MG63 (cell line): Measurements from ENCODE around the gene IFRD2. TPM values are rescaled to one million over a fixed set of nuclear protein-coding genes. Genes with fewer than 3 reads are reported as not detected.
"Not testable (repeated sequence)": the region's sequence is repeated elsewhere in the genome, so short reads cannot be mapped to it uniquely, and the experiment has no call there.

Experiments used
- DNase-seq: peaks from one replicate; pipeline ENCODE4 v3.0.0-alpha.2; 2020
- H3K27me3 ChIP-seq: fragments of 250-450 bp; sonication (Bioruptor Pico); 2 replicates; pipeline ENCODE4 v1.5.1; 2020; ENCODE audit warnings: mild to moderate bottlenecking, moderate library complexity
- H3K36me3 ChIP-seq: fragments of 250-450 bp; sonication (Bioruptor Pico); 2 replicates; pipeline ENCODE4 v1.5.1; 2020; ENCODE audit warnings: mild to moderate bottlenecking, moderate library complexity
- H3K4me3 ChIP-seq: fragments of 250-450 bp; sonication (Bioruptor Pico); 2 replicates; pipeline ENCODE4 v1.5.1; 2020; ENCODE audit warnings: mild to moderate bottlenecking, moderate library complexity
- H3K9me3 ChIP-seq: fragments of 250-450 bp; sonication (Bioruptor Pico); 2 replicates; pipeline ENCODE4 v1.5.1; 2020; ENCODE audit warnings: mild to moderate bottlenecking, moderate library complexity
- total RNA-seq: library from RNA; depleted of rRNA; stranded (reverse); fragments of >200 nt; shearing (Covaris generic); gene quantifications from 2 replicates; pipeline ENCODE4 v1.2.3, GENCODE V29; 2014; ENCODE audit warnings: low replicate concordance

IFRD2 gene
- total RNA-seq, 1 experiment from 2014 or later: 101 TPM

DNA sequence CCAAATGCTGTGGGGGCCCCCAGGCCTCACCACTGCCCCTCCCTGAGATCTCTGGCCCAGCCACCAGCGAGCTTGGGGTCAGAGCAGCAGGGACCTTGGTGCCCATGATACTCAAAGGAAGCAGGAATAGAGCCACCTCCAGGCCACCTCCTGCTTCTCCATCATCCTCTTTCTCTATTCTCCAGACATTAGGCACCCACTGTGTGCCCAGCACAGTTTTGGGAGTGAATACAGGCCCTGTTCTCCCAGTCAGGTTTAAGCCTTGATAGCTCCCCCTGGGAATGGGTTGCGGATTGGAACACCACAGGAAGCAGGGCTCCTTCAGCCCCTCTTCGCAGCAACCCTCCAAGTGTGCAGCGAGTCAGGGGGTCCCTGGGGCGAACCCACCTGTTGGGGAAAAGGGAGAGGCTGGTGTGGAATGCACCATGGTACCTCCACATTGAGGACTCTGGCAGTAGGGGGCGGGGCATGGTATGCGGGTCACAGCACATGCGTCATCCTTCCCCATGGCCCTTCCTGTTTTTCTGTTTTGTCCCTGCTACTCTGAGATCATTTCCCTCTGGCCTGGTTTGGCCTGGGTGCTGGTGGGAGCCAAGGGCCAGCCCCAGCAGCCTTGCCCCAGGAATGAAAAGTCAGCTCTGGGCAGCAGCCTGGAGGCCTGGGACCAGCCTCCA, 37.5 kb downstream of the IFRD2 start:
- Histone ChIP-seq H3K4me3 (no peak overlapping the region), H3K36me3 (peaks cover 12% of the 10 kb centered on the region), H3K27me3 (no peaks in the 10 kb centered on the region), H3K9me3 (no peaks in the 10 kb centered on the region)
- DNase-seq: no peak

- Histone ChIP-seq H3K27me3 (no peaks in the 10 kb centered on the region), H3K4me3 (no peak overlapping the region), H3K36me3 (peaks cover 10% of the 10 kb centered on the region), H3K9me3 (no peaks in the 10 kb centered on the region)
- peak; percentile 64 for DNase-seq
Observed at GRCh38 chr3:50251220-50251619, 41.0 kb downstream of the IFRD2 start.

DNA sequence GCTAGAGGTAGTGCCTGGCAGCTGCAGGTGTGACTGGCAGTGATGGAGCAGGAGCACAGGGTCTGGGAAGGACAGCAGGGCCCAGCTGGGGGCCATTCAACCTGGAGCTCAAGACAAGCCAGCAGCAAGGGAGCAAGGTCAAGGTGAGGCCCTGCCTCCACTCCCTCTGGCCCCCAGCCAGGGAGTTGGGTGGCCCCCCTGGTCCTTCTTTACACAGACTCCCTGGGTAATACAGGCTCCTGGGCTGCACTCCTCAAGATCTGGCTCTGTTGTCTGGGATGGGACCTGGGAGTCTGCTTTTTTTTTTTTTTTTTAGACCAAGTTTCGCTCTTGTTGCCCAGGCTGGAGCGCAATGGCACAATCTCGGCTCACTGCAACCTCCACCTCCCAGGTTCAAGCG, 41.7 kb downstream of the IFRD2 start:
- no peaks in the 10 kb centered on the region for H3K9me3 ChIP-seq
- H3K4me3 ChIP-seq: no peak overlapping the region
- peaks cover 10% of the 10 kb centered on the region for H3K36me3 ChIP-seq
- no peak for DNase-seq
- H3K27me3 ChIP-seq: no peaks in the 10 kb centered on the region

DNA sequence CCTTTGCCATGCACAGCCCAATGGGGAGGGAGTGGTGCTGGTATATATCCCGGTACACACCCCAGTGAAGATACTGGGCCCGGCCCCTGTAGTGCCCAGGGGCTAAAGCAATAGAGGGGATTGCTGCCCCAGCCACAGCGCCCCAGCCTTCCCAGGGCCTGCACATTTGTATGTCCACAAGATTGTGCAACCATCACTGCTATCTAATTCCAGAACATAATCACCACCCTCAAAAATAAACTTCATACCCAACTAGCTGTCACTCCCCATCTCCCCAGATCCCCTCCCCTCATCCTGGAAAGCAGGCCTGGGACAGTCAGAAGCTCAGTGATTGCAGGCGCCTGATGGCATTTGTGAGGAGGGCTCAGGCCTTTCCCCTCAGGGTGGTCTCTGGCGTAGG, 42.8 kb downstream of the IFRD2 start:
- H3K9me3 ChIP-seq: no peaks in the 10 kb centered on the region
- no peak overlapping the region for H3K4me3 ChIP-seq
- peaks cover 10% of the 10 kb centered on the region for H3K36me3 ChIP-seq
- no peak for DNase-seq
- no peaks in the 10 kb centered on the region for H3K27me3 ChIP-seq

- peaks cover 10% of the 10 kb centered on the region for H3K36me3 ChIP-seq
- no peaks in the 10 kb centered on the region for H3K9me3 ChIP-seq
- DNase-seq: peak; percentile 59
- no peaks in the 10 kb centered on the region for H3K27me3 ChIP-seq
- no peak overlapping the region for H3K4me3 ChIP-seq
Observed at GRCh38 chr3:50248387-50248786, 43.8 kb downstream of the IFRD2 start.

- Histone ChIP-seq H3K4me3 (peak overlapping the region; percentile 35), H3K9me3 (no peaks in the 10 kb centered on the region), H3K36me3 (peaks cover 5% of the 10 kb centered on the region; the same call in 1 of the 2 replicates), H3K27me3 (no peaks in the 10 kb centered on the region)
- DNase-seq: peak; percentile 93
Observed at GRCh38 chr3:50246517-50246954, 45.7 kb downstream of the IFRD2 start.

DNA sequence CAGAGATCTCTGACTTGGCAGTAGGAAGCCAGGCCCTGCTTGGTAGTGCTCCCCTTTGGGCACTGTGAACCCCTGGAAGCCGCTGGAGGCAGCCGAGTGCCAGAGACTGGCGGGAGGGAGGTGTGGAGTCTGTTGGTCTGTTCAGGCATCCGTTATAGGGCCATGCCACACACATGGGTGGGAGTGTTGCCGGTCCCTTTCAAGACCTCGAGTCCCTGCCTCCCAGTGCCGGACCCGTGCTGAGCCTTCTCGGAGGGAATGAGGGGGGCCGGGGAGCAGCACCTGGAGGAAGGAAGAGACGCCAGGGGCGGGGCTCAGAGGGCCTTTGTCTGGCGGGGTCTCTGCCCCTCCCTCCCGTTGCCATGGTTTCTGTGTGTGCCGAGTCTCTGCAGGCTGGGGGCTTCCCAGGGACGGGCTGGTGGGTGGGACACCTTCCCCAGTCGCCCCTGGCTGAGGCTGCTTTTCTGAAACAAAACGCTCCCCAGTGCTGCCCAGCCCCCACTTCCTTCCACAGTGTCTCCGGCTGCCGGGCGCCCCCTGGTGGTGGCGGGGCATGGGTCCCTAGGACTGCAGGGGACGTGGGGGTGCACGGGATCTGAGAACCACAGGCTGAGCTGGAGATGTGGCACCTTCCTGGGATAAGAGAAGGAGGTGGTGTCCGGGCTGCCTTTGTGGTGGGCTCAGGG, 46.3 kb downstream of the IFRD2 start:
- peak overlapping the region; percentile 35 for H3K4me3 ChIP-seq
- DNase-seq: peak; percentile 83
- no peaks in the 10 kb centered on the region for H3K9me3 ChIP-seq
- no peaks in the 10 kb centered on the region for H3K27me3 ChIP-seq
- peaks cover 5% of the 10 kb centered on the region; the same call in 1 of the 2 replicates for H3K36me3 ChIP-seq

- Histone ChIP-seq H3K36me3 (peaks cover 5% of the 10 kb centered on the region; the same call in 1 of the 2 replicates), H3K4me3 (no peak overlapping the region; the same call in 1 of the 2 replicates), H3K27me3 (no peaks in the 10 kb centered on the region), H3K9me3 (no peaks in the 10 kb centered on the region)
- DNase-seq: no peak
Observed at GRCh38 chr3:50245251-50245745, 46.9 kb downstream of the IFRD2 start.

GRCh38 chr3:50244813-50245212, 47.4 kb downstream of the IFRD2 start:
- not testable (repeated sequence) for H3K36me3 ChIP-seq, H3K9me3 ChIP-seq, DNase-seq, H3K4me3 ChIP-seq, H3K27me3 ChIP-seq

DNA sequence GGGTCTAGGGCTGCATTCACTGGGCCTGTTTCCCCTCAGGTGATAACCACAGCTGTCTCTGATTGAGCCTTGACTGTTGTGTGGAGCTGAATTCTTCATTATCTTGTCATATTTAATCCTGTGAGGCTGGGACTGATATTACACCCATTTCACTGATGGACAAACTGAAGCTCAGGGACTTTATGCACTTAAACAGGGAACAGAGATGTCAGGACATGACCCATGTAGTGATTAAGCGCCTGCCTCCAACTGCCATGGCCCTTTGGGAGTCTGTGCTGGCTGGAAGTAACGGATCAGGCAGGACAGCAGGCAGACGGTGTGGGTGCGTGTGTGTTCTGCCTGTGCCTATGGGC, 48.7 kb downstream of the IFRD2 start:
- DNase-seq: no peak
- no peaks in the 10 kb centered on the region for H3K27me3 ChIP-seq
- H3K4me3 ChIP-seq: no peak overlapping the region
- H3K9me3 ChIP-seq: no peaks in the 10 kb centered on the region
- peaks cover 5% of the 10 kb centered on the region; the same call in 1 of the 2 replicates for H3K36me3 ChIP-seq

- Histone ChIP-seq H3K4me3 (no peak overlapping the region), H3K36me3 (peaks cover 5% of the 10 kb centered on the region; the same call in 1 of the 2 replicates), H3K27me3 (no peaks in the 10 kb centered on the region), H3K9me3 (no peaks in the 10 kb centered on the region)
- no peak for DNase-seq
Observed at GRCh38 chr3:50242851-50243542, 49.2 kb downstream of the IFRD2 start.

GRCh38 chr3:50242381-50242770, 49.9 kb downstream of the IFRD2 start:
- Histone ChIP-seq H3K9me3 (no peaks in the 10 kb centered on the region), H3K36me3 (no peaks in the 10 kb centered on the region; the same call in 1 of the 2 replicates), H3K4me3 (no peak overlapping the region), H3K27me3 (no peaks in the 10 kb centered on the region)
- DNase-seq: no peak

DNA sequence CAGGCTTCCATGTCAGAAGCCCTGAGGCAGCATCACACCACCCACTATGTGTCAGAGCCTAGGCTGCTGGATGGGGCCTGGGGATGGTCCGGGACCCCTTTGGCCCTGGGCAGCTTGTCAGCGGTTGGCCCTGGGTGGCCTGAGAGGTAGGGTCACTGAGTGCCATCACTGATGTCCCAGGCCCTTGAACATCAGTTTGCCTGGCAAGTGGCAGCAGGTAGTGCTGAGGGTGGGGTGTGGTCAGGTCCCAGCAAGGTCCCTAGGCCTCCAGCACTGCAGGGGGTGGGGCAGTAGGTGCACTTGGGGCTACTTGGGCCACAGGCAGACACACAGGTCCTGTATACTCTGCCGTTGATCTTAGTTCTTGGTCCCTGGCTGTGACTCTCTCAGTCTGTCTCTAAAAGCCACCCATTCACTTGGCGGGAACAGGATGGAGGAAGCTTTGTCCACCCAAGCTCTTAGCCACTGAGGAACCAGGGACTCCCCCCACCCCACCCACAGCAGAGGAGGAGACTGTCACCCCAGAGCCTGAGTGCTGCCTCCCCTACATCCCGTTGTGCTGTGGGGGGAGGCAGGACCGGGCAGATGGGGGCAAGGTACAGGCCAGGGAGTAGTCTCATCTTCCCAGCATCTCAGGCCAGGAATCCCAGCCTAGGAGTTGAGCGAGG, 50.4 kb downstream of the IFRD2 start:
- DNase-seq: no peak

GRCh38 chr3:50241163-50241562, 51.1 kb downstream of the IFRD2 start:
- Histone ChIP-seq H3K4me3 (no peak overlapping the region), H3K36me3 (no peaks in the 10 kb centered on the region), H3K27me3 (no peaks in the 10 kb centered on the region), H3K9me3 (no peaks in the 10 kb centered on the region)
- no peak for DNase-seq

More for the DNA sequence above, 50.4 kb downstream of the IFRD2 start:
- H3K9me3 ChIP-seq: no peaks in the 10 kb centered on the region
- H3K36me3 ChIP-seq: no peaks in the 10 kb centered on the region
- no peaks in the 10 kb centered on the region for H3K27me3 ChIP-seq
- H3K4me3 ChIP-seq: no peak overlapping the region

- no peaks in the 10 kb centered on the region for H3K27me3 ChIP-seq
- H3K36me3 ChIP-seq: no peaks in the 10 kb centered on the region
- no peak overlapping the region for H3K4me3 ChIP-seq
- H3K9me3 ChIP-seq: no peaks in the 10 kb centered on the region
- DNase-seq: no peak
Observed at GRCh38 chr3:50239649-50240048, 52.6 kb downstream of the IFRD2 start.

DNA sequence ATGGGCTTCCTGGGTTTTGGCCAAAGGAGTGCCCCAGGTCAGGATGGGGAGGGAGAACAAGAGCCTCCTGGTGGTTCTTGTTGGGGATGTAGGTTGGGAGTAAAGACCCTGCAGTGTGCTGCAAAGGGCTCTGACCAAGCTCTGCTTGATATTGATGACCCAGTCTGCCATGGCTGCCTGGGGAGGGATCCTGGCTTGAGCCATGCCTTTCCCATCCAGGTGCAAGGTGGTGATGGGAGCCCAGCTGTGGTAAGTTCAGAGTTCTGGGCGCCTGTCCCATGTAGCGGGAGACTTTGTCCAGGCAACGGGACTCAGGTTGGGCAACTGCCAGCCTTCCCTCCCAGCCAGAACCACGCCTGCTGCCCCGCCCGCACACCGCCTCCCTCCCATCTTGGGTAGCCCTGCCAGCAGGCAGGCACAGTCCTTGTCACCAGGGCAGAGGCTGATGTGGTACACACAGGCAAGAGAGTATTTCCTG, 53.6 kb downstream of the IFRD2 start:
- peak overlapping the region; percentile 62 for H3K4me3 ChIP-seq
- H3K27me3 ChIP-seq: no peaks in the 10 kb centered on the region
- DNase-seq: peak; percentile 62
- H3K36me3 ChIP-seq: no peaks in the 10 kb centered on the region
- no peaks in the 10 kb centered on the region for H3K9me3 ChIP-seq
